NT2/D1 (cell line): Measurements from ENCODE around the gene MFSD11.
"Not testable (repeated sequence)": the region's sequence is repeated elsewhere in the genome, so short reads cannot be mapped to it uniquely, and the experiment has no call there.

Experiments
- DNase-seq: peaks from one replicate; pipeline ENCODE4 v3.0.0-alpha.2; 2011; ENCODE audit warnings: low read depth, low spot score
- H3K27me3 ChIP-seq: 2 replicates; pipeline ENCODE4 v1.6.0; 2011; ENCODE audit warnings: mild to moderate bottlenecking; ENCODE audit not compliant: insufficient read length, insufficient read depth
- H3K36me3 ChIP-seq: 2 replicates; pipeline ENCODE4 v1.6.1; 2011; ENCODE audit warnings: mild to moderate bottlenecking, low read length, mixed read lengths; ENCODE audit not compliant: insufficient read depth, insufficient read length
- H3K4me1 ChIP-seq: 2 replicates; pipeline ENCODE4 v1.5.1; 2011; ENCODE audit not compliant: insufficient read depth, insufficient read length
- H3K4me3 ChIP-seq: 2 replicates; pipeline ENCODE4 v1.5.1; 2011; ENCODE audit warnings: low read depth; ENCODE audit not compliant: insufficient read length
- H3K9ac ChIP-seq: 2 replicates; pipeline ENCODE4 v1.6.0; 2011; ENCODE audit warnings: low read depth; ENCODE audit not compliant: insufficient read length
- H3K9me3 ChIP-seq: 2 replicates; pipeline ENCODE4 v1.5.1; 2011; ENCODE audit warnings: mild to moderate bottlenecking, low read length; ENCODE audit not compliant: insufficient read depth
- SUZ12 ChIP-seq: IDR thresholded peaks from 2 replicates; pipeline ENCODE4 v1.6.1; 2011; ENCODE audit not compliant: insufficient read length, insufficient read depth; ENCODE audit errors: extremely low read depth
- YY1 ChIP-seq: IDR thresholded peaks from 2 replicates; pipeline ENCODE4 v1.6.1; 2011; ENCODE audit not compliant: insufficient read length, insufficient read depth
- ZNF274 ChIP-seq: IDR thresholded peaks from 2 replicates; pipeline ENCODE4 v1.6.1; 2011; ENCODE audit warnings: mild to moderate bottlenecking, low read depth, low read length

The MFSD11 gene

GRCh38 chr17:76781056-76781982, 43.4 kb downstream of the MFSD11 start:
- H3K27me3 ChIP-seq: no peaks in the 10 kb centered on the region
- TF ChIP-seq YY1 (no peak), ZNF274 (no peak), SUZ12 (no peak)
- no peak overlapping the region for H3K9ac ChIP-seq
- H3K36me3 ChIP-seq: peaks cover 20% of the 10 kb centered on the region
- no peak for DNase-seq
- H3K4me3 ChIP-seq: no peak overlapping the region
- no peaks in the 10 kb centered on the region for H3K9me3 ChIP-seq
- no peaks in the 10 kb centered on the region for H3K4me1 ChIP-seq

- no peak for DNase-seq
- Histone ChIP-seq H3K4me3 (no peak overlapping the region), H3K36me3 (peaks cover 16% of the 10 kb centered on the region), H3K4me1 (no peaks in the 10 kb centered on the region), H3K27me3 (no peaks in the 10 kb centered on the region), H3K9ac (no peak overlapping the region), H3K9me3 (no peaks in the 10 kb centered on the region)
- TF ChIP-seq ZNF274: no peak
Measured at GRCh38 chr17:76783146-76783545, 45.2 kb downstream of the MFSD11 start.

DNA sequence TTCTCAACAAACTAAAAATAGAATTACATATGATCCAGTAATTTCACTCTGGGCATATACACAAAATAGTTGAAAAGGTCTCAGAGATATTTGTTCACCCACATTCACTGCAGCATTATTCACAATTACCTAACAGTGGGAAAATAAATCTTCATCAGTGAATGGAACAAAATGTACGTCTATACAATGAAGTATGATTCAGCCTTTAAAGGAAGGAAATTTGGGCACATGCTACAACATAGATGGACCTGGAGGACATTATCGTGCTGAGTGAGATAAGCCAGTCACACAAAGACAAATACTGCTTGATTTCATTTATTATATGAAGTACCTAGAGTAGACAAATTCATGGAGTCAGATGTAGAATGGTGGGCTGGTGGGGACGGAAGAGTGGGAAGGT, 47.0 kb downstream of the MFSD11 start:
- TF ChIP-seq ZNF274 (no peak), SUZ12 (no peak), YY1 (no peak)
- H3K9ac ChIP-seq: no peak overlapping the region
- H3K36me3 ChIP-seq: peaks cover 8% of the 10 kb centered on the region
- no peak for DNase-seq
- H3K9me3 ChIP-seq: no peaks in the 10 kb centered on the region
- H3K27me3 ChIP-seq: no peaks in the 10 kb centered on the region
- H3K4me1 ChIP-seq: no peaks in the 10 kb centered on the region
- H3K4me3 ChIP-seq: no peak overlapping the region

- H3K9ac ChIP-seq, H3K4me1 ChIP-seq, H3K27me3 ChIP-seq, DNase-seq, H3K9me3 ChIP-seq, H3K4me3 ChIP-seq, H3K36me3 ChIP-seq: not testable (repeated sequence)
Measured at GRCh38 chr17:76787866-76788265, 49.9 kb downstream of the MFSD11 start.

GRCh38 chr17:76789235-76789788, 51.4 kb downstream of the MFSD11 start:
- no peaks in the 10 kb centered on the region for H3K4me1 ChIP-seq
- DNase-seq: no peak

DNA sequence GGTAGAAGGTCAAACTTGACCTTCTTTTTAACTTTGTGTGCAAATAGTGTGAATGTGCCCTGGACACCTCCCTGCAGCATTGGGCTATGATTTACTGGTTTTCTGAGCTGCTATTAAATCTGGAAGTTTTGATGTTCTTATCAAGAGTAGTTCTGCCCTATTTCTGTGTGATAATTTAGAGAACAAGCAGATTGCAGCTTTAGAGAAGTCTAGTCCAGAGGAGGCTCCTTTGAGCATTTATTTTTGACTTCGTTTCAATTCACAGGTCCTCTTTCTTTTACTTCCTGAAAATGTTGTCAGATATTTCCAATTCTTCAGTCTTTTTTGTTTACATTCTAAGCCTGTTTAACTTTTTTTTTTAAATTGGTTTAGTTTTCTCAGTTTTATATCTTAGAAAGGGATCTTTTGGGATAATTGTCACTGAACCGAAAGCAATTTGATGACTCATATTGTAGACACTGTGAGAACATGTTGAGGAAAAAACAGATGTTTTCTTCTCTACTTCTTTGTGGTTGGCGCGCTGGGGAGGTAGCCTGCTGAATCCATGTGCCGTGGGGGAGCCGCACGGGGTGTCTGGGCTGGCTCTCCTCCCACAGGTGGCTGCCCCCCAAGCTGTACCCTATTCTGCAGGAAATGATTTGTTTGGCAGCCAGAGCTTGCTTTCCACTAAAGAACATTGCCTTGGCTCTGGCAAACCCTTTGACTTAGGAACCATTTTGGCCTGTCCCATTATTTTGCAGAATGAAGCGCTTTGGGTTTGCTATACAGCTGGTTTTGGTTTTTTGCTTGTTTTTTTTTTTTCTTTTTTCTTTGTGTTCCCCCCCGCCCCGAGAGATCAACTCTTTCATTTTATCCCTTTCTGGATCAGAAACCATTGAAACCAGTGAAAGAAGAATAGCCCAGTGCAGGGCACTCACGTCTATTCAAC, 53.4 kb downstream of the MFSD11 start:
- Histone ChIP-seq H3K4me1 (no peaks in the 10 kb centered on the region), H3K4me3 (no peak overlapping the region), H3K36me3 (no peaks in the 10 kb centered on the region), H3K9ac (no peak overlapping the region), H3K9me3 (no peaks in the 10 kb centered on the region; the same call in 1 of the 2 replicates), H3K27me3 (no peaks in the 10 kb centered on the region)
- TF ChIP-seq YY1: no peak
- no peak for TF ChIP-seq SUZ12
- no peak for DNase-seq

More at GRCh38 chr17:76789235-76789788, 51.4 kb downstream of the MFSD11 start:
- Histone ChIP-seq H3K9ac (no peak overlapping the region), H3K27me3 (no peaks in the 10 kb centered on the region), H3K4me3 (no peak overlapping the region), H3K36me3 (no peaks in the 10 kb centered on the region), H3K9me3 (no peaks in the 10 kb centered on the region; the same call in 1 of the 2 replicates)
- TF ChIP-seq YY1 (no peak), SUZ12 (no peak)

- Histone ChIP-seq H3K9ac (no peak overlapping the region), H3K27me3 (no peaks in the 10 kb centered on the region), H3K9me3 (no peaks in the 10 kb centered on the region; the same call in 1 of the 2 replicates), H3K4me1 (no peaks in the 10 kb centered on the region), H3K4me3 (no peak overlapping the region), H3K36me3 (no peaks in the 10 kb centered on the region)
- no peak for TF ChIP-seq ZNF274
- TF ChIP-seq SUZ12: no peak
- TF ChIP-seq YY1: no peak
- DNase-seq: no peak
Measured at GRCh38 chr17:76792348-76792747, 54.4 kb downstream of the MFSD11 start.
